ENCODE measurements around the gene RMC1. TPM values are rescaled to one million over a fixed set of nuclear protein-coding genes. Genes with fewer than 3 reads are reported as not detected.
A peak's percentile ranks its signal among the peaks of the same experiment; 100 is the strongest.

The RMC1 gene
- total and polyA plus RNA-seq, 12 donors: 12.4 to 29.6 (median 15.7) TPM

GRCh38 chr18:23468753-23469459, 34.4 kb upstream of the RMC1 start:
- ATAC-seq (peak in 4 of 8 donors; percentile 37 to 72 (median 46)), DNase-seq (no peak)
- intact Hi-C loops (cut with DNase I): no loop called here
- WGBS, 2 donors: 58 to 75% methylated on average over 3 of the region's 3 CpGs
- no peaks in the 10 kb centered on the region for H3K27me3 ChIP-seq
- H3K9me3 ChIP-seq: no peaks in the 10 kb centered on the region
- H3K4me1 ChIP-seq: peaks cover 0 to 7% (median 0%) of the 10 kb centered on the region in 9 donors
- no peak for TF ChIP-seq CTCF (IDR thresholded peaks at IDR 0.05)
- no peak overlapping the region for H3K4me3 ChIP-seq
- H3K27ac ChIP-seq: no peak overlapping the region
- H3K36me3 ChIP-seq: peaks cover 0 to 99% (median 83%) of the 10 kb centered on the region in 9 donors

- no peak for ATAC-seq
- no peak for DNase-seq
- H3K4me3 ChIP-seq: no peak overlapping the region
- H3K27ac ChIP-seq: no peak overlapping the region
- 97 to 98% methylated on average over 2 of the region's 2 CpGs for WGBS, 2 donors
- TF ChIP-seq CTCF (IDR thresholded peaks at IDR 0.05): no peak
- no peaks in the 10 kb centered on the region for H3K9me3 ChIP-seq
- peaks cover 0 to 7% (median 0%) of the 10 kb centered on the region in 9 donors for H3K4me1 ChIP-seq
- H3K36me3 ChIP-seq: peaks cover 0 to 99% (median 84%) of the 10 kb centered on the region in 9 donors
- intact Hi-C loops (cut with DNase I): no loop called here
- H3K27me3 ChIP-seq: no peaks in the 10 kb centered on the region
Observed at GRCh38 chr18:23470620-23471387, 32.5 kb upstream of the RMC1 start.

- no peak for DNase-seq
- Histone ChIP-seq H3K4me3 (no peak overlapping the region), H3K4me1 (peaks cover 0 to 7% (median 0%) of the 10 kb centered on the region in 9 donors), H3K9me3 (no peaks in the 10 kb centered on the region), H3K27me3 (no peaks in the 10 kb centered on the region), H3K27ac (no peak overlapping the region), H3K36me3 (peaks cover 0 to 99% (median 84%) of the 10 kb centered on the region in 9 donors)
- 94 to 95% methylated on average over 6 of the region's 6 CpGs for WGBS, 2 donors
- ATAC-seq: no peak
- no peak for TF ChIP-seq CTCF (IDR thresholded peaks at IDR 0.05)
- intact Hi-C loops (cut with DNase I): no loop called here
Observed at GRCh38 chr18:23471486-23471885, 31.8 kb upstream of the RMC1 start.

- Histone ChIP-seq H3K4me1 (peaks cover 0 to 8% (median 0%) of the 10 kb centered on the region in 9 donors), H3K36me3 (peaks cover 0 to 92% (median 69%) of the 10 kb centered on the region in 9 donors), H3K4me3 (no peak overlapping the region), H3K27me3 (no peaks in the 10 kb centered on the region), H3K9me3 (no peaks in the 10 kb centered on the region), H3K27ac (no peak overlapping the region)
- WGBS, 2 donors: 87% methylated on average over 3 of the region's 3 CpGs
- no peak for ATAC-seq
- no peak for TF ChIP-seq CTCF (IDR thresholded peaks at IDR 0.05)
- DNase-seq: no peak
- intact Hi-C loops (cut with DNase I): no loop called here
Observed at GRCh38 chr18:23479829-23480505, 23.3 kb upstream of the RMC1 start.

Measured in heart right ventricle (tissue), 16 donors.